GM21529 (cell line): ENCODE results near the gene MXI1.
"Not testable (repeated sequence)": the region's sequence is repeated elsewhere in the genome, so short reads cannot be mapped to it uniquely, and the experiment has no call there.

ENCODE experiments used
- ATAC-seq: cut with Tn5 transposase; IDR thresholded peaks from one replicate; pipeline ENCODE4 v1.9.1; 2021; ENCODE audit not compliant: unreplicated experiment

MXI1 gene

GRCh38 chr10:110313674-110314073 is 106.3 kb downstream of the MXI1 start:
- ATAC-seq, result no peak

GRCh38 chr10:110317866-110318850 is 110.8 kb downstream of the MXI1 start:
- ATAC-seq, result no peak

- no peak for ATAC-seq
These were observed 114.6 kb downstream of the MXI1 start for GRCh38 chr10:110321869-110322620.

- no peak for ATAC-seq
These were observed 116.1 kb downstream of the MXI1 start for GRCh38 chr10:110323503-110323902.

GRCh38 chr10:110324201-110324804 is 116.9 kb downstream of the MXI1 start:
- ATAC-seq, result peak; percentile 66

GRCh38 chr10:110324805-110325280 is 117.4 kb downstream of the MXI1 start:
- ATAC-seq, result peak; percentile 68

GRCh38 chr10:110326351-110327032 is 119.1 kb downstream of the MXI1 start:
- ATAC-seq, result no peak

- ATAC-seq, result no peak
These were observed 120.0 kb downstream of the MXI1 start for GRCh38 chr10:110327262-110327914.

GRCh38 chr10:110330675-110331074 is 123.3 kb downstream of the MXI1 start:
- ATAC-seq, result no peak

GRCh38 chr10:110331226-110331795 is 123.9 kb downstream of the MXI1 start:
- not testable (repeated sequence) for ATAC-seq

GRCh38 chr10:110334061-110334656 is 126.8 kb downstream of the MXI1 start:
- ATAC-seq, result no peak

GRCh38 chr10:110335314-110336064 is 128.1 kb downstream of the MXI1 start:
- no peak for ATAC-seq

- no peak for ATAC-seq
These were observed 128.8 kb downstream of the MXI1 start for GRCh38 chr10:110336111-110336721.
